Measurements from ENCODE around the gene PLEKHA3. TPM values are rescaled to one million over a fixed set of nuclear protein-coding genes. Genes with fewer than 3 reads are reported as not detected.

PLEKHA3 gene
- total RNA-seq, 1 experiment from 2014 or later: 26.8 TPM

DNA sequence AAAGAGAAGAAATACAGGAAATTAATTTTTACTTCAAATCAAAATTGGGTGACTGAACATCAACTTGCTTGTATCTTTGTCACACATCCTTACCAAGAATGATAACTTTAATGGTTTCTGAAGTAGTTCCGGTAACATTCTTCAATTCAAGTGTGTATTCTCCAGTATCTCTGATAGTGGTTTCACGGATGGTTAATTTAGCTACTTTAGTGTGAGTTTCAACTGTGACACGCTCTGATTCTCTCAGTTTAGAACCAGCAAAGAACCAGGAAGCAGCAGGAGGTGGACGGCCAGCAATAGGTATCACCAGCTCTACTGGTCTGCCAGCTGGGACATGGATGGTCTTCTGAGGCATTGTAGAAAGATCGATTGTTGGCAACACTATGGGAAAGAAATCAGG is 62.3 kb downstream of the PLEKHA3 start:
- TF ChIP-seq POLR2A (IDR thresholded peaks at IDR 0.05; ENCODE audit: borderline replicate concordance, extremely low read depth, insufficient read depth, insufficient read length) (no peak), SRF (IDR thresholded peaks at IDR 0.05; ENCODE audit: low read depth) (no peak), CEBPB (IDR thresholded peaks at IDR 0.05; ENCODE audit: low read depth) (no peak), EZH2phosphoT487 (IDR thresholded peaks at IDR 0.05; ENCODE audit: borderline replicate concordance) (no peak)
- Histone ChIP-seq H4K20me1 (ENCODE audit: insufficient read depth) (no peaks in the 10 kb centered on the region), H3K9me3 (ENCODE audit: control insufficient read depth in 1 of 2, insufficient read depth in 1 of 2, low read depth in 1 of 2, low read length in 2 of 2) (no peaks in the 10 kb centered on the region), H3K9me2 (ENCODE audit: insufficient read depth) (no peaks in the 10 kb centered on the region), H2AFZ (ENCODE audit: low read depth, low read length, poor library complexity, severe bottlenecking) (no peak overlapping the region), H3K36me3 (ENCODE audit: control insufficient read depth in 1 of 2, insufficient read depth in 2 of 2, low read length in 2 of 2) (no peaks in the 10 kb centered on the region; a peak in 1 of 4 replicates), H3K27ac (ENCODE audit: low read depth, low read length) (no peak overlapping the region), H3K27me3 (ENCODE audit: insufficient read depth, low read length) (no peaks in the 10 kb centered on the region), H3K4me2 (ENCODE audit: low read length) (no peak overlapping the region), H3K79me2 (ENCODE audit: insufficient read depth, low read length) (no peaks in the 10 kb centered on the region), H3K4me1 (ENCODE audit: control insufficient read depth in 1 of 2, insufficient read depth in 2 of 2, low read length in 2 of 2) (no peaks in the 10 kb centered on the region), H3K4me3 (replicated peaks in 1 of 2; ENCODE audit: low read depth in 1 of 2, low read length in 2 of 2) (no peak overlapping the region), H3K9ac (ENCODE audit: low read length) (no peak overlapping the region)
- RAD21 ChIA-PET (ENCODE audit: low non-redundant PET in 1 of 2, low total read pairs in 2 of 2, uncharacterized antibody in 2 of 2, unreplicated experiment in 2 of 2): no interaction called here
- no peak for ATAC-seq
- CTCF ChIA-PET: no interaction called here
- intact Hi-C loops (cut with micrococcal nuclease): no loop called here
- BruUV-seq (replicated peaks): no TSS peak
- POLR2A ChIA-PET: no interaction called here
- DNase-seq (ENCODE audit: low read depth, low spot score): no peak

DNA sequence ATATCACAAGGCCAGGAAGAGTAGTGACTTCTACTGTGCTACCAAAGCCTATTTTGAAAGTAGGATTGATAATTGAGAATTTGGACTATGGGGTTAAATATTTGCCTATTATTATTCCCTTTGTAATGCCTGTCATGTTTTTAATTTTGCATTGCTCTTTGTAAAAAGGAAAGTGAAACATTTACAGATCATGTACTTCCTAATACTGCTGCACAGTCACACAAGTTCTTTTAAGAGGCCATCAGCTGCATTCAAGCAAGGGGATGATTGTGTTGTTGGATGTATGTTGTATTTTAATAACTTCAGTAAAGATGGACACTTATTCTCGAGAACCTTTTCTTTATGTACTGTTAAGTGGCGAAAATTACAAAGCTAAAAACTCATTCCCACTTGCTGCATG is 70.1 kb downstream of the PLEKHA3 start:
- ATAC-seq (no peak), DNase-seq (ENCODE audit: low read depth, low spot score) (no peak)
- Histone ChIP-seq H4K20me1 (ENCODE audit: insufficient read depth) (no peaks in the 10 kb centered on the region), H3K36me3 (ENCODE audit: control insufficient read depth in 1 of 2, insufficient read depth in 2 of 2, low read length in 2 of 2) (peaks cover 0 to 2% of the 10 kb centered on the region in 2 experiments; a peak in 1 of 4 replicates), H3K9ac (ENCODE audit: low read length) (no peak overlapping the region), H3K27me3 (ENCODE audit: insufficient read depth, low read length) (no peaks in the 10 kb centered on the region), H3K4me3 (replicated peaks in 1 of 2; ENCODE audit: low read depth in 1 of 2, low read length in 2 of 2) (no peak overlapping the region), H3K9me2 (ENCODE audit: insufficient read depth) (no peaks in the 10 kb centered on the region), H3K27ac (ENCODE audit: low read depth, low read length) (no peak overlapping the region), H2AFZ (ENCODE audit: low read depth, low read length, poor library complexity, severe bottlenecking) (no peak overlapping the region), H3K79me2 (ENCODE audit: insufficient read depth, low read length) (no peaks in the 10 kb centered on the region), H3K4me2 (ENCODE audit: low read length) (no peak overlapping the region), H3K4me1 (ENCODE audit: control insufficient read depth in 1 of 2, insufficient read depth in 2 of 2, low read length in 2 of 2) (no peaks in the 10 kb centered on the region), H3K9me3 (ENCODE audit: control insufficient read depth in 1 of 2, insufficient read depth in 1 of 2, low read depth in 1 of 2, low read length in 2 of 2) (no peaks in the 10 kb centered on the region)
- intact Hi-C loops (cut with micrococcal nuclease): no loop called here
- ChIA-PET CTCF (no interaction called here), POLR2A (no interaction called here), RAD21 (ENCODE audit: low non-redundant PET in 1 of 2, low total read pairs in 2 of 2, uncharacterized antibody in 2 of 2, unreplicated experiment in 2 of 2) (no interaction called here)
- BruUV-seq (replicated peaks): no TSS peak
- TF ChIP-seq, protein P1, sequence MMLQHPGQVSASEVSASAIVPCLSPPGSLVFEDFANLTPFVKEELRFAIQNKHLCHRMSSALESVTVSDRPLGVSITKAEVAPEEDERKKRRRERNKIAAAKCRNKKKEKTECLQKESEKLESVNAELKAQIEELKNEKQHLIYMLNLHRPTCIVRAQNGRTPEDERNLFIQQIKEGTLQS (IDR thresholded peaks at IDR 0.05): no peak
